ENCODE measurements around the gene MAPKAPK5.

- TF ChIP-seq POLR2A (IDR thresholded peaks at IDR 0.05) = no peak
- TF ChIP-seq CTCF (IDR thresholded peaks at IDR 0.05) = no peak
Observed at GRCh38 chr12:111870216-111870615, 28.2 kb downstream of the MAPKAPK5 start.

Data from esophagus squamous epithelium (tissue), 4 donors.